DND-41 (cell line): ENCODE measurements around the gene AMD1.

Source experiments
- ATAC-seq: fragments of 200-7000 bp; cut with Tn5 transposase; 3 replicates; pipeline ENCODE4 v1.9.1; 2021; ENCODE audit warnings: low read depth; ENCODE audit not compliant: insufficient read depth
- DNase-seq: peaks from one replicate; pipeline ENCODE4 v3.0.0-alpha.2; 2020
- H2AFZ ChIP-seq: 2 replicates; pipeline ENCODE4 v1.6.0; 2012; ENCODE audit warnings: low read depth, low read length
- H3K27ac ChIP-seq: 2 replicates; pipeline ENCODE4 v1.5.1; 2012; ENCODE audit warnings: low read length, inconsistent platforms
- H3K27me3 ChIP-seq: fragments of 200-600 bp; sonication (generic); 2 replicates; pipeline ENCODE4 v1.6.0; 2012; ENCODE audit warnings: low read length, mild to moderate bottlenecking, inconsistent platforms; ENCODE audit not compliant: insufficient read depth, poor library complexity
- H3K36me3 ChIP-seq: 2 replicates; pipeline ENCODE4 v1.5.1; 2012; ENCODE audit warnings: low read length, inconsistent platforms; ENCODE audit not compliant: insufficient read depth
- H3K4me1 ChIP-seq: 2 replicates; pipeline ENCODE4 v1.5.1; 2012; ENCODE audit warnings: mild to moderate bottlenecking, low read length; ENCODE audit not compliant: insufficient read depth
- H3K4me2 ChIP-seq: 2 replicates; pipeline ENCODE4 v1.6.0; 2012; ENCODE audit warnings: mild to moderate bottlenecking, moderate library complexity, low read length, inconsistent platforms; ENCODE audit not compliant: insufficient read depth
- H3K4me3 ChIP-seq, 2 experiments: fragments of 200-600 bp in 1 of 2; shearing (Covaris generic) in 1 of 2; 2 replicates each; pipeline ENCODE4 v1.5.1; 2012 to 2016; ENCODE audit warnings: inconsistent platforms in 2 of 2, low read length in 2 of 2, mild to moderate bottlenecking in 2 of 2, low read depth in 1 of 2, moderate library complexity in 1 of 2
- H3K79me2 ChIP-seq: 2 replicates; pipeline ENCODE4 v1.6.0; 2012; ENCODE audit warnings: low read length, inconsistent platforms; ENCODE audit not compliant: insufficient read depth
- H3K9ac ChIP-seq: 2 replicates; pipeline ENCODE4 v1.6.0; 2012; ENCODE audit warnings: low read depth, mild to moderate bottlenecking, inconsistent platforms, low read length, moderate library complexity
- H3K9me3 ChIP-seq: 2 replicates; pipeline ENCODE4 v1.5.1; 2012; ENCODE audit warnings: low read length, moderate library complexity, mild to moderate bottlenecking, inconsistent platforms; ENCODE audit not compliant: insufficient read depth, severe bottlenecking
- H4K20me1 ChIP-seq: 2 replicates; pipeline ENCODE4 v1.6.0; 2012; ENCODE audit warnings: low read length; ENCODE audit not compliant: insufficient read depth
- EZH2 ChIP-seq: IDR thresholded peaks from 3 replicates; pipeline ENCODE4 v1.6.1; 2012; ENCODE audit warnings: borderline replicate concordance, low read depth, mild to moderate bottlenecking, moderate library complexity, low read length, inconsistent platforms; ENCODE audit not compliant: severe bottlenecking
- TF ChIP-seq, protein P1 (sequence below): IDR thresholded peaks from 2 replicates; pipeline ENCODE4 v1.5.1; 2012; ENCODE audit warnings: borderline replicate concordance, low read length, moderate library complexity, mild to moderate bottlenecking; ENCODE audit not compliant: poor library complexity, severe bottlenecking; ENCODE audit errors: extremely low read depth

Gene AMD1

DNA sequence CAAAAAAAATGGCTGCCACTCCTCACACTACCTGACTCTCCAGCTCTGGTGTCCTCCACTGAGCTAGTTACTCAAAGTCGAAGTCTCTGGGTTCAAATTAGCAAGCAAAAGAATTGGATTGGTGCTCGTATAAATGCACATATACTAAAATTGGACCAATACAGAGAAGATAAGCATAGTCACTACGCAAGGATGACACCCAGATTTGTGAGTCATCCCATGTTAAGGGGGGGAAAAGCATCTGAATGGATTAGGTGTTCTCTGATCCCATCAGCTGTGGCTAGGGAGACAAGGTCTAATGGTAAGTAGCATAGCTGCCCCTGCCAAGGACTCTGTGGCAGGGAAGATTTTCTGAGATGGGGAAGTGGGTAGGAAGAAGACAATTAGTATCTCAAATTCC lies 18.3 kb upstream of the AMD1 start:
- DNase-seq (no peak), ATAC-seq (no peak)
- H3K9ac ChIP-seq = no peak overlapping the region
- no peaks in the 10 kb centered on the region for H4K20me1 ChIP-seq
- TF ChIP-seq, protein P1, sequence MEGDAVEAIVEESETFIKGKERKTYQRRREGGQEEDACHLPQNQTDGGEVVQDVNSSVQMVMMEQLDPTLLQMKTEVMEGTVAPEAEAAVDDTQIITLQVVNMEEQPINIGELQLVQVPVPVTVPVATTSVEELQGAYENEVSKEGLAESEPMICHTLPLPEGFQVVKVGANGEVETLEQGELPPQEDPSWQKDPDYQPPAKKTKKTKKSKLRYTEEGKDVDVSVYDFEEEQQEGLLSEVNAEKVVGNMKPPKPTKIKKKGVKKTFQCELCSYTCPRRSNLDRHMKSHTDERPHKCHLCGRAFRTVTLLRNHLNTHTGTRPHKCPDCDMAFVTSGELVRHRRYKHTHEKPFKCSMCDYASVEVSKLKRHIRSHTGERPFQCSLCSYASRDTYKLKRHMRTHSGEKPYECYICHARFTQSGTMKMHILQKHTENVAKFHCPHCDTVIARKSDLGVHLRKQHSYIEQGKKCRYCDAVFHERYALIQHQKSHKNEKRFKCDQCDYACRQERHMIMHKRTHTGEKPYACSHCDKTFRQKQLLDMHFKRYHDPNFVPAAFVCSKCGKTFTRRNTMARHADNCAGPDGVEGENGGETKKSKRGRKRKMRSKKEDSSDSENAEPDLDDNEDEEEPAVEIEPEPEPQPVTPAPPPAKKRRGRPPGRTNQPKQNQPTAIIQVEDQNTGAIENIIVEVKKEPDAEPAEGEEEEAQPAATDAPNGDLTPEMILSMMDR = no peak
- TF ChIP-seq EZH2 = no peak
- no peak overlapping the region for H3K4me3 ChIP-seq
- H3K4me2 ChIP-seq = no peak overlapping the region
- no peaks in the 10 kb centered on the region for H3K36me3 ChIP-seq
- no peaks in the 10 kb centered on the region for H3K27me3 ChIP-seq
- no peaks in the 10 kb centered on the region for H3K79me2 ChIP-seq
- H3K4me1 ChIP-seq = no peaks in the 10 kb centered on the region
- H2AFZ ChIP-seq = no peak overlapping the region
- no peak overlapping the region for H3K27ac ChIP-seq
- H3K9me3 ChIP-seq = no peaks in the 10 kb centered on the region

DNA sequence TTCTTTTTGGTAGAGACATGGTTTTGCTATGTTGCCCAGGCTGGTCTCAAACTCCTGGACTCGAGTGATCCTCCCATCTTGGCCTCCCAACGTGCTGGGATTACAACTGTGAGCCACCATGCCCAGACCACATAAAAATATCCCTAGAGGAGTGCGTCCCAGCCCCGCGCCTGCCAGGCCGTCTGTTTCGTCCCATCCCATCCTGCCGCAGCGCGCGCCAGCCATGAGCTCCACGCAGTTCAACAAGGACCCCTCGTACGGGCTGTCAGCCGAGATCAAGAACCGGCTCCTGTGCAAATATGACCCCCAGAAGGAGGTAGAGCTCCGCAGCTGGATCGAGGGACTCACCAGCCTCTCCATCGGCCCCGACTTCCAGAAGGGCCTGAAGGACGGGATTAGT lies 16.6 kb upstream of the AMD1 start:
- TF ChIP-seq, protein P1 = no peak
- no peak for TF ChIP-seq EZH2
- H3K9me3 ChIP-seq = no peaks in the 10 kb centered on the region
- H3K4me1 ChIP-seq = no peaks in the 10 kb centered on the region
- H3K27ac ChIP-seq = no peak overlapping the region
- H4K20me1 ChIP-seq = no peaks in the 10 kb centered on the region
- no peak overlapping the region for H3K4me2 ChIP-seq
- DNase-seq = no peak
- no peaks in the 10 kb centered on the region for H3K79me2 ChIP-seq
- no peaks in the 10 kb centered on the region for H3K36me3 ChIP-seq
- no peak overlapping the region for H3K9ac ChIP-seq
- no peak for ATAC-seq
- no peak overlapping the region for H2AFZ ChIP-seq
- no peaks in the 10 kb centered on the region for H3K27me3 ChIP-seq
- H3K4me3 ChIP-seq = no peak overlapping the region

DNA sequence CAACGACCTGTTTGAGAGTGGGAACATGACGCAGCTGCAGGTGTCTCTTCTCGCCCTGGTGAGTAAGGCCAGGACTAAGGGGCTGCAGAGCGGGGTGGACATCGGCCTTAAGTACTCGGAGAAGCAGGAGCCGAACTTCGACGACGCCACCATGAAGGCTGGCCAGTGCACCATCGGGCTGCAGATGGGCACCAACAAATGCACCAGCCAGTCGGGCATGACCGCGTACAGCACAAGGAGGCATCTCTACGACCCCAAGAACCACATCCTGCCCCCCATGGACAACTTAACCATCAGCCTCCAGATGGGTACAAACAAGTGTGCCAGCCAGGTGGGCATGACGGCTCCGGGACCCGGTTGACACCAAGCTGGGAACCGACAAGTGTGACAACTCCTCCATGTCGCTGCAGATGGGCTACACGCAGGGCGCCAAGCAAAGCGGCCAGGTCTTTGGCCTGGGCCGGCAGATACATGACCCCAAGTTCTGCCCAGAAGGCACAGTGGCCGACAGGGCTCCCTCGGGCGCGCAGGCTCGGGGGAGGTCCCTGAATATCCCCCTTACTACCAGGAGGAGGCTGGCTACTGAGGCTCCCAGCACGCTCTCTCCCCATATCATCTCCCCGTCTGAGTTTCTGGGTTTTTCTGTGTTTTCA lies 15.9 kb upstream of the AMD1 start:
- H3K4me1 ChIP-seq = no peaks in the 10 kb centered on the region
- no peaks in the 10 kb centered on the region for H3K36me3 ChIP-seq
- H3K9ac ChIP-seq = no peak overlapping the region
- H3K4me2 ChIP-seq = no peak overlapping the region
- no peaks in the 10 kb centered on the region for H4K20me1 ChIP-seq
- ATAC-seq = no peak
- no peak overlapping the region for H3K27ac ChIP-seq
- H3K9me3 ChIP-seq = no peaks in the 10 kb centered on the region
- TF ChIP-seq EZH2 = no peak
- TF ChIP-seq, protein P1 = no peak
- no peak overlapping the region for H3K4me3 ChIP-seq
- H3K79me2 ChIP-seq = no peaks in the 10 kb centered on the region
- H3K27me3 ChIP-seq = no peaks in the 10 kb centered on the region
- DNase-seq = peak; percentile 14
- H2AFZ ChIP-seq = no peak overlapping the region
